GM19193 (cell line): ENCODE data around the gene SERPINB8.
A peak's percentile ranks its signal among the peaks of the same experiment; 100 is the strongest.

ENCODE experiments used
- POLR2A ChIP-seq: IDR thresholded peaks from 4 replicates; pipeline ENCODE4 v1.6.1; 2011; ENCODE audit not compliant: insufficient read depth, insufficient read length; ENCODE audit errors: extremely low read depth

SERPINB8 gene, protein sequence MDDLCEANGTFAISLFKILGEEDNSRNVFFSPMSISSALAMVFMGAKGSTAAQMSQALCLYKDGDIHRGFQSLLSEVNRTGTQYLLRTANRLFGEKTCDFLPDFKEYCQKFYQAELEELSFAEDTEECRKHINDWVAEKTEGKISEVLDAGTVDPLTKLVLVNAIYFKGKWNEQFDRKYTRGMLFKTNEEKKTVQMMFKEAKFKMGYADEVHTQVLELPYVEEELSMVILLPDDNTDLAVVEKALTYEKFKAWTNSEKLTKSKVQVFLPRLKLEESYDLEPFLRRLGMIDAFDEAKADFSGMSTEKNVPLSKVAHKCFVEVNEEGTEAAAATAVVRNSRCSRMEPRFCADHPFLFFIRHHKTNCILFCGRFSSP

DNA sequence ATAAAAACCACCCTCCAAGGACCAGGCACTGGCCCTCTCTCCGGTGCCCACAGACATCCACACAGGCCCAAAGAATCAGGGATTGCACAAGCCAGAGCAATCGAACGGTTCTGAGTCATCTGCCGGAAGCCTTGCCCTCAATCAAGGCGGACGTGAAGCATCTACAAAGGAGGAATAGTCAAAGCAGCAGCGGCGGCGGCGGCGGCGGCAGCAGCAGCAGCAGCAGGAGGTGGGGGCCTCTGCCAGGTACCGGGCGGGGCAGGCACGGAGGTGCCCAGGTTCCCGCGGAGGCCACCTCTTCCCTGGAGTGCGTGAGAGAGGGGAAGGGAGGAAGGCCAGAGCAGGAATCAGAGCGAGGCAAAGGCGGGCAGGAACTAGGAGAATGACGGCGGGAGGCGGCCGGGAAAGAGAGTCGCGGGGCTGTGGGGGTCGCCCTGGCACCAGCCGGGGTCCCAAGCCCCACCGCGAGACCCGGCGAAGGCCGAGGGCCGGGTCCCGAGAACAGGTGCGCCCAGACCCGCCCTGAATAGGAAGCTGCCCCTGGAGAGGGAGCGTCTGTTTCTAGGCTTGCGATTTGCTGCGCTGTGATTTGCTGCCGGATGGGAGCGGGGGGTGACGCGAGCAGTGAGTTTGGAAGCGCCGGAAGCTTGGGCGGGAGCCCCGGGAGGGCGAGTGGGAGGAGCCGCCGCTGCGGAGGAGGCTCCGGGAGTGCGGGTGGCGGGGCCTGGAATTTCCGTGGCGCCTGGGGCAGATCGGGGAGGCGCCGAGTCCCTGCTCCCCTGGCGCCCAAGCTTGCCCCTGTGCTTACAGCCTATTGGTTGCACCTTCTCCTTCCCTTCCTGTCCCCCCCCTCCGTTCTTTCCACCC is at the start of gene SERPINB8:
TSS of gene SERPINB8 (plus strand) at position 140 of the 867 bp plus-strand sequence. CDS start 8,228 bp downstream, outside the sequence.
- peak; percentile 78 for TF ChIP-seq POLR2A

DNA sequence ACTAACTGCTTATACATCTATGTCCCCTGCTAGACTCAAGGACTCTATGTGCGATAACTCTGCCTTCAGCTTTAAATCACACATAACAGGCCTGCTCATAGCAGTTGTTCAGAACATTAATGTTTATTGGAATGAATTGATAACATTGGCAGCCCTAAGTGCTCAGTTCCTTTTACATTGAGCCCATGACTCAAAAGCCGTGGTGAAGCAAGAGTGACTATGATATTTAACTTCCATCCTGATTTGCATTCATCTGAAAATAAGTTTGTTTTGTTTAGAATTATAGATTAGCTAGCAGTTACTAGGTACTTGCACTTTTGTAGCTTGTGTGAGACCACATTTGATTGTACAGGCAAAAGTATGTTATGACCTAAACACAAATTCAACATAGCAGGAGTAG is 47.8 kb upstream of the SERPINB8 start:
- no peak for TF ChIP-seq POLR2A

DNA sequence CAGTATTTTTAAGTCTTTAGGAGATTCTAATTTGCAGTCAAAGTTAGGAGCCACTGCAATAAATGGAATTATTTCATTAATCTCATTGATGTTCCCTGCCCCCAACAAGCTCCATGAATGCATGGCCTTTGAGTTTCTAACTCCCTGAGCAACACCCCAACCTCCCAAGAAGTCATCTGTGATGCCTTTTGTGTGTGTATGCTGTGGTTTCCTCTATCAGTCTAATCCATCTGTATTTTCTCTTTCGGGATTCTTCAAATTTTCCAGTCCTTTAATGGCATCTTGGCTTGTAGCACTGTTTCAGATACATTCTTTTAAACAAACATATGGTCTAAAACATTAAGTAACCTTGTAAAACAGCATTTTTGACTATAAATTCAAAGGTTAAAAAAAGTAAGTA is 45.3 kb upstream of the SERPINB8 start:
- no peak for TF ChIP-seq POLR2A

DNA sequence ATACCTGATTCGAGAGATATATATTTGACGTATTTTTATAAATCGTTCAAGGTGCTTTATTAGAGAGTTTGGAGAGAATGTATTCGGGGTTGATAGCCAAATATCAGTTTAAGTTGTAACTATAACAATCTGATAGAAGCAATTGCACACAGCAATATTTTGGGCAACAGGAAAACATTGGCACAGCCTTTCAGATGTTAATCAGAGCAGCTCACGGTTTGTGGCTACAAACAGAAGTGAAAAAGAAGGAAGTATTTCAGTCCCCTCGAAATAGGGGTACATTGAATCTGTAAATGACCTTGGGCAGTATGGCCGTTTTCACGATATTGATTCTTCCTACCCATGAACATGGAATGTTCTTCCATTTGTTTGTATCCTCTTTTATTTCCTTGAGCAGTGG is 41.5 kb upstream of the SERPINB8 start:
- no peak for TF ChIP-seq POLR2A

DNA sequence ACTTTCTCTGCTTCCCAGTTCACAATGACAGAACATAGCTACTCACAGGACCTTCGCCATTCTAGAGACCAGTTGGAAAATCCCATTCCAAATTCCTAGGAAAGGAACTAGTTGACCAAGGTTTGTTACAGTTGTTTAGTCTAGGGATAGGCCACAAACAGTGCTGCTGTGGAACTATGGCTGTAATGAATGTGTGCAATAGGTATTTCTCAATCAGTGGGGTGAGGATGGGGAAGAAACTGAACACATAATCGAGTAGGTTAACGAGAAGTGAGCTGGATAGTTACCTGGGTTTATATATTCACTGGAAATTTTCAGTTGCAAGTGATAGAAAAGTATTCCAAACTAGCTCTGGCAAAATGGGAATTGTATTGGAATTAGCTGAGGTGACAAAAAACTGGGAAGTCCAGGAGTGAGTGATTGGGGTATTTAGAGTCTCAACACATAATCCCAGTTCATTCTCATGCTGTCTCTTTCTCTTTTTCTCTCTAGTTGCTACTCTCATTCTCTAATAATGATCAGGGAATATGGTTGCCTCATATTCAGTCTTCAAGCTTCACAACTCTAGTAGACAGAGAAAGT is 39.0 kb upstream of the SERPINB8 start:
- TF ChIP-seq POLR2A: no peak

DNA sequence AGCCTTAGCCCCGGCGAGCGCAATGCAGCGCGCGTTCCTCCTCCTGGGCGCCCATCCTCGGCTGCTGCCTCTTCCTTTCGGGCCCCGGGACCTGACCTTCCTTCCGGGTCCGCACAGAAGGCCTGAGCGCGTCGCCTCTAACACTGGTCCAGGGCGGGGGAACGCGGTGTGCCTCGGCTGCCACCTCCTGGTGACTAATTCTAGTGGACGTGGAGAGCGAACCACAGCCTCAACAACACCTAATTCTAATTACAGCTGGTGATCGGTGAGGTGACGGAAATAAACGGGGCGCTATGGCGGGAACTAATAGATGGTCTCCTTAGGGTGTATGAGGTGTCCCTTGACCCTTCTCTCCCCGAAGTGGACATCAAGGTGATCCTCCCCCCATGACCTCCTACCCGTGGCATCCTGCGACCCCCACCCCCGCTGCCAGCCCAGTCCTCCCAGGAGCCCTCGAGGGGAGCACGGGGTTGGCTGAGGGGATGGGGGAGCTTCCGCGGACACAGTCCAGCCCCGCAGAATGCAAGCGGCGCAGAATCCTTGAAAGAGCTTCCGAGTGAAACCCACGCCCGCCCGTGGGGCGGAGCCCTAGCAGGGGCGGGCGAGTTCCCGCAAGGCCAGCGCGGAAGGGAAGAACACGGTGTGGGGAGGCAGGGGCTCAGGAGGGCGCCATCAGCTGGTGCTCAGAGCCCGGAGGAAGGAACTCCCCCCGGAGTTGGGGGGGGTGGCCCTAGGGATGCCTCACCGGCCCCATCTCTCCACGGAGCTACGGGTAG is 33.5 kb upstream of the SERPINB8 start:
- TF ChIP-seq POLR2A: peak; percentile 39

DNA sequence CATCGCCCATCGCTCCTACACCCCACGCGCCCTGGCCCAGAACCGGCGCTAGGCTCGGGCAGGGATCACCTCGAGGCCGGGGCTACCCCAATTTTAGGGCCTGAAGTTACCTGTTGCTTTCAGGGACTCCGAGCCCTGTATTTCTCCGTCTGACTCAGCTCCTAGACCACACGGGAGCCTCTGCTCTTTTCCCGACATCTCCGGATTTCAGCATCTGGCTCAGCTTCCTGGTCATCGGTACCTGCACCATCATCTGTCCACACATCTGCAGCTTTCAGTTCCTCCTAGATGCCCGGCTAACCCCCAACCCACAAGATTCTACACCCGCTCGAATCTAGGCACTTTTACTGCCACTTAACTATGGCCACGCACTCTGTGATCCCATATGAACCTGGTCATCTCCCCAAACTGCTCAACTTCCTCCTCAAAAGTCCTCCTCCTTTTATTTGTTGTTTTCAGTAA is 32.9 kb upstream of the SERPINB8 start:
- no peak for TF ChIP-seq POLR2A

DNA sequence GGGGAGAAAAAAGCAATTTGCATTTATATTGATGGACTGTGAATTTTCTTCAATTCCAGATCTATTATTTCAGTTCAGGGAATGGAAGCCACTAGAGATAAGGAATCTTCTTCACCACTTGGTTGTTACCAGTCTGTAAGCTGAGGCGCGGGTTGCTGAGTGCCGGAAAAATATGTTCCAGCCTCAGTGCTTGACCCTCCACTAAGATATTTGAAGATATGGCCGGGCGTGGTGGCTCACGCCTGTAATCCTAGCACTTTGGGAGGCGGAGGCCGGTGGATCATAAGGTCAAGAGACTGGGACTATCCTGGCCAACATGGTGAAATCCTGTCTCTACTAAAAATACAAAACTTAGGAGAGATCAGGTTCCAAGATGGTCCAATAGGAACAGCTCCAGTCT is 29.9 kb upstream of the SERPINB8 start:
- TF ChIP-seq POLR2A: no peak

DNA sequence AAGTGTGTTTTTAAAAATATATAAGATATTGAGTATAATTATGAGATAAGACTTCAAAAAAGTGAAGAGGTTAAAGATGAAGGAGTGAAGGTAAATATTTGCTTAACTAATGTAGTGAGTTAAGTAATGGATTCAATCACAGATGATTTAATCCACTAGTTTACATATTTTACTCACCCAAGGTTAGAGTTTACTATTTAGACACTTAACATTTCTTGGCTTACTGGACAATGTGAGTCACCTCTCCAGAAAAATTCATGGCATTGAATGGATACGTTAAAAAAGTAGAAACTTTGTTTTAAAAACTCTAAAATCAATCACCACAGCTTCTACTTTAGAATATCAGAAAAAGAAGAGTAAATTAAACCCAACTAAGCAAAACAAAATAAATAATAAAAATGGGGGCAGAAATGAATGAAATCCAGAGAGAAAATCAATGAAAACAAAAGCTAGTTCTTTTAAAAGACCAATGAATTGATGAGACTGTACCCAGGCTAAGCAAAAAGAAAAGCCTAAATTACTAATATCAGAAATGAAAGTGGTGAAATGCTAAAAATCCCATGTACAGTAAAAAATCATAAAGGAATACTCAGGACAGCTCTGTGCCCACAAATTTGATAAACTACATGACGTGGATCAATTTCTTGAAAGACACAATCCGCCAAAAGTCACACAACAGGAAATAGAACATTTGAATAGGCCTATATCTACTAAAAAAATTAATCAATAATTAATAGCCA is 22.7 kb upstream of the SERPINB8 start:
- no peak for TF ChIP-seq POLR2A

DNA sequence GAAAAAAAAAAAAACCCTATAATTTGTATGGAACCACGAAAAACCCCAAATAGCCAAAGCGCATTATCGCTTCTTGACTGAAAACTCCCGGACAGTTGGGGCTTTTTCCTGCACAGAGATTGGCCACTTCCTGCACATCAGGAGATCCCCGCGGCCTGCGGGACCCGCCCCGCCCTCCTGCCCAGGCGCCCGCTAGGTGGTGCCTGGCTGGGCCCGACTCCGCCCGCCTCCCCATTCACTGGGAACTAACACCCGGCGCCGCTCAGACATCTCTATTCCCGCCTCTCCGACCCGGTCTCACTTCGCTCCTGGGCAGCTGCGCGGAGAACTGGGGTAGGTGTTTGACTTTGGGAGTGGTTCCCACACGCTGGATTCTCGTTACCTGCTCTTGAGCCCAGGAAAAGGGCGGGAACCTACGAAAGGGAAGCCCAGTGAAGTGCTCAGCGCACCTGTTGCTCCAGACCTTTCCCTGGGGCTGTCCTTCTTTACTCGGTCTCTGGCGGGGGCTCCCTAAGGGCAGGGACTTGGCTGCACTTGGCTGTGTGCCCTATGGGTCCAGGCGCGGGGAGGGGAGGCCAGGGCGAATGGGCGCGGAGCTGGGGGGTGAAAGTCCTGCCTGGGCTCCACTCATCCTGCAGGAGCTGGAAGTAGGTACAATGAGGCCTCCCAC is 20.7 kb upstream of the SERPINB8 start, which contains the start of gene HMSD:
TSS of gene HMSD (plus strand) at position 234 of the 670 bp plus-strand sequence. CDS start 4,155 bp downstream, outside the sequence.
- TF ChIP-seq POLR2A: peak; percentile 69

DNA sequence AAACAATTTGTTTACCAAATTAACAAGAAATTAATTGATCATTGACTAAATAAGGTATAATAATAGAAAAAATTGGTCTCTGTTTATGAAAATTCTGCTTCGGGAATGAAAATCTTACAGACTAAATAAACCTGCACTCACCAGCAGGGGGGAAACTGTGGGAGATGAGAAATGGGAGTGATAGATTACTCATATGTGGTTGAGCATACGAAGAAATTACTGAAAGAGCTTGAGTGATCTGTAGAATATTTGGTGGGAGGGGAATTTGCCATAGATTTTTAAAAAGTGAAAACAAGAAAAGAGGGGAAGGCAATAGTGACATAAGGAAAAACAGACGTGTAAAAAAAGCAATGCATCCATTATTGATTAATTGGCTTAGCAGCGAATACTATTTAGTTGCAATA is 18.6 kb upstream of the SERPINB8 start:
- TF ChIP-seq POLR2A: no peak

DNA sequence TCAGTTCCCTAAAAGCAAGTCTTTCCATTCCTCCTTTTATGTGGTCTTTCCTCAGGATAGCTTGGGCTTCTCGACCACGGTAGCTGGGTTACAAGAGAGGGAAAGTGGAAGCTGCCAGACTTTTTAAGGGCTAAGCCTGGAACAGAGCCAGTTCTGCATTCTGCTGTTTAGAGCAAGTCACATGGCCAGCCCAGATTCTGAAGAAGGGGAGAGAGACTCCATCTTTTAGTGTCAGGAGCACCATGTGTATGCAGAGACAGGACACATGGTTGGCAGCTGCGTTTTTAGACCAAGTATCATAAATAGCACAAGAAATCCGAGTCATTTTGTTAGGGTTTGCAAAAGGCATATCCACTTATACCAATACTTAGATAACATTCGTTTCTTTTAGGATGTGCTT is 16.1 kb upstream of the SERPINB8 start:
- TF ChIP-seq POLR2A: no peak

DNA sequence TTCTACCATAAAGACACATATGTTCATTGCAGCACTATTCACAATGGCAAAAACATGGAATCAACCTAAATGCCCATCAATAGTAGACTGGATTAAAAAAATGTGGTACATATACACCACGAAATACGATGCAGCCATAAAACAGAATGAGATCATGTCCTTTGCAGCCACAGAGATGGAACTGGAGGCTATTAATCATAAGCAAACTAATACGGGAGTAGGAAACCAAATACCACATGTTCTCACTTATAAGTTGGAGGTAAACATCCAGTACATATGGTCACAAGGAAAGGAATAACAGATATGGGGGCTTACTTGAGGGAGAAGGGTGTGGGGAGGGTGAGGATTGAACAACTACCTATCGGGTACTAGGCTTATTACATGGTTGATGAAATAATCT is 13.1 kb upstream of the SERPINB8 start:
- no peak for TF ChIP-seq POLR2A
